ENCODE data around the gene NIPBL. TPM values are rescaled to one million over a fixed set of nuclear protein-coding genes. Genes with fewer than 3 reads are reported as not detected.

NIPBL gene
- 10 to 100 TPM; 61.1 to 69.0 TPM for total RNA-seq

GRCh38 chr5:36876299-36876964, at the start of gene NIPBL:
Gene NIPBL (plus strand): TSS chr5:36876769. CDS start chr5:36953697, 76,928 bp downstream.

All from activated naive CD4-positive, alpha-beta T cell treated with anti-CD3 and anti-CD28 coated beads, Interleukin-2, amount 10 ng/mL, durations not matched to agents 5 hours and 36 hours (primary cell).